ENCODE measurements around the gene DHDH. TPM values are rescaled to one million over a fixed set of nuclear protein-coding genes. Genes with fewer than 3 reads are reported as not detected.

Gene DHDH
- total and polyA plus RNA-seq, 2 experiments from 2014 or later, result 0.69 to 4.7 TPM

GRCh38 chr19:48991011-48991609, 57.6 kb downstream of the DHDH start:
- Mint-ChIP-seq H3K4me3 (peak overlapping the region; percentile 42; the same call in 1 of the 3 replicates), H3K4me1 (peaks cover 24% of the 10 kb centered on the region), H3K9me3 (no peaks in the 10 kb centered on the region), H3K27ac (no peak overlapping the region; the same call in 1 of the 2 replicates), H3K27me3 (ENCODE audit: insufficient read depth, low read depth, poor library complexity) (peaks cover 14% of the 10 kb centered on the region), H3K36me3 (ENCODE audit: low read depth) (peaks cover 36% of the 10 kb centered on the region)
- no peak for DNase-seq (ENCODE audit: low spot score)
- Histone ChIP-seq H3K9me2 (ENCODE audit: insufficient read depth) (no peaks in the 10 kb centered on the region), H3K27me3 (ENCODE audit: insufficient read depth) (no peaks in the 10 kb centered on the region), H3F3A (replicated peaks; ENCODE audit: low read depth) (0 out of 2 replicates have a peak, but pooled peaks cover 3% of the 10 kb centered on the region), H3K36me3 (ENCODE audit: insufficient read depth) (peaks cover 6% of the 10 kb centered on the region), H2AFZ (no peak overlapping the region), H3K4me1 (ENCODE audit: insufficient read depth) (peaks cover 13% of the 10 kb centered on the region; the same call in 1 of the 2 replicates), H3K4me3 (no peak overlapping the region), H3K4me2 (0 out of 2 replicates have a peak overlapping the region, but pooled peaks have one; percentile 98), H3K27ac (ENCODE audit: low read depth) (no peak overlapping the region), H4K20me1 (replicated peaks; ENCODE audit: insufficient read depth) (peaks cover 6% of the 10 kb centered on the region), H3K79me2 (replicated peaks; ENCODE audit: insufficient read depth) (peaks cover 38% of the 10 kb centered on the region)
- TF ChIP-seq EZH2phosphoT487 (IDR thresholded peaks at IDR 0.05; ENCODE audit: unreplicated experiment), result no peak
- TF ChIP-seq EZH2 (IDR thresholded peaks at IDR 0.05; ENCODE audit: low read depth, unreplicated experiment), result no peak
- no peak for ATAC-seq

GRCh38 chr19:48991873-48992580, 58.5 kb downstream of the DHDH start:
- H3K27me3 ChIP-seq (ENCODE audit: insufficient read depth), result no peaks in the 10 kb centered on the region
- DNase-seq (ENCODE audit: low spot score) (peak; percentile 64), ATAC-seq (peak; percentile 34)
- H3K4me1 Mint-ChIP-seq, result peaks cover 24% of the 10 kb centered on the region
- peaks cover 6% of the 10 kb centered on the region for H3K36me3 ChIP-seq (ENCODE audit: insufficient read depth)
- H3K4me3 Mint-ChIP-seq, result peak overlapping the region; percentile 96
- no peak overlapping the region for H3K27ac ChIP-seq (ENCODE audit: low read depth)
- H4K20me1 ChIP-seq (replicated peaks; ENCODE audit: insufficient read depth), result peaks cover 6% of the 10 kb centered on the region
- peaks cover 34% of the 10 kb centered on the region for H3K36me3 Mint-ChIP-seq (ENCODE audit: low read depth)
- H3K79me2 ChIP-seq (replicated peaks; ENCODE audit: insufficient read depth), result peaks cover 48% of the 10 kb centered on the region
- H3K4me3 ChIP-seq, result peak overlapping the region; percentile 100
- H3K4me1 ChIP-seq (ENCODE audit: insufficient read depth), result peaks cover 13% of the 10 kb centered on the region; the same call in 1 of the 2 replicates
- no peak overlapping the region for H2AFZ ChIP-seq
- peaks cover 14% of the 10 kb centered on the region for H3K27me3 Mint-ChIP-seq (ENCODE audit: insufficient read depth, low read depth, poor library complexity)
- H3K9me3 Mint-ChIP-seq, result no peaks in the 10 kb centered on the region
- peak overlapping the region; percentile 97 for H3K27ac Mint-ChIP-seq
- peak overlapping the region; percentile 98 for H3K4me2 ChIP-seq
- 0 out of 2 replicates have a peak, but pooled peaks cover 3% of the 10 kb centered on the region for H3F3A ChIP-seq (replicated peaks; ENCODE audit: low read depth)
- no peaks in the 10 kb centered on the region for H3K9me2 ChIP-seq (ENCODE audit: insufficient read depth)
- TF ChIP-seq ZNF462 (CRISPR knock-in tag; IDR thresholded peaks at IDR 0.05), result no peak
- TF ChIP-seq ZNF114 (CRISPR knock-in tag; IDR thresholded peaks at IDR 0.05), result no peak
- no peak for TF ChIP-seq JUNB (IDR thresholded peaks at IDR 0.05; ENCODE audit: unreplicated experiment)
- no peak for TF ChIP-seq EZH2 (IDR thresholded peaks at IDR 0.05; ENCODE audit: low read depth, unreplicated experiment)
- no peak for TF ChIP-seq EZH2phosphoT487 (IDR thresholded peaks at IDR 0.05; ENCODE audit: unreplicated experiment)
- TF ChIP-seq STAT1 (IDR thresholded peaks at IDR 0.05; ENCODE audit: unreplicated experiment), result no peak
- TF ChIP-seq ETS1 (IDR thresholded peaks at IDR 0.05), result no peak
- no peak for TF ChIP-seq ZNF331 (CRISPR knock-in tag; IDR thresholded peaks at IDR 0.05; ENCODE audit: low read depth)
- no peak for TF ChIP-seq CREB1 (CRISPR knock-in tag; IDR thresholded peaks at IDR 0.05; ENCODE audit: low read depth)
- no peak for TF ChIP-seq CTCF (conservative IDR thresholded peaks at IDR 0.05; ENCODE audit: low read depth in 2 of 2)

Measured in GM23338 (cell line).